Measurements from ENCODE around the gene CUTC. TPM values are rescaled to one million over a fixed set of nuclear protein-coding genes. Genes with fewer than 3 reads are reported as not detected.

Gene CUTC
- total RNA-seq, 4 donors from 2014 or later: 10.3 to 27.4 (median 15.1) TPM

- Histone ChIP-seq H3K9me3 (no peaks in the 10 kb centered on the region), H3K27me3 (no peaks in the 10 kb centered on the region), H3K4me3 (no peak within 1 kb of the TSS), H3K36me3 (no peaks in the 10 kb centered on the region), H3K4me1 (peaks cover 45% of the 10 kb centered on the region), H3K27ac (peak within 1 kb of the TSS; percentile 8)
- no peak for TF ChIP-seq EP300 (IDR thresholded peaks at IDR 0.05)
- TF ChIP-seq POLR2AphosphoS5 (IDR thresholded peaks at IDR 0.05): no peak
- TF ChIP-seq, protein P1, sequence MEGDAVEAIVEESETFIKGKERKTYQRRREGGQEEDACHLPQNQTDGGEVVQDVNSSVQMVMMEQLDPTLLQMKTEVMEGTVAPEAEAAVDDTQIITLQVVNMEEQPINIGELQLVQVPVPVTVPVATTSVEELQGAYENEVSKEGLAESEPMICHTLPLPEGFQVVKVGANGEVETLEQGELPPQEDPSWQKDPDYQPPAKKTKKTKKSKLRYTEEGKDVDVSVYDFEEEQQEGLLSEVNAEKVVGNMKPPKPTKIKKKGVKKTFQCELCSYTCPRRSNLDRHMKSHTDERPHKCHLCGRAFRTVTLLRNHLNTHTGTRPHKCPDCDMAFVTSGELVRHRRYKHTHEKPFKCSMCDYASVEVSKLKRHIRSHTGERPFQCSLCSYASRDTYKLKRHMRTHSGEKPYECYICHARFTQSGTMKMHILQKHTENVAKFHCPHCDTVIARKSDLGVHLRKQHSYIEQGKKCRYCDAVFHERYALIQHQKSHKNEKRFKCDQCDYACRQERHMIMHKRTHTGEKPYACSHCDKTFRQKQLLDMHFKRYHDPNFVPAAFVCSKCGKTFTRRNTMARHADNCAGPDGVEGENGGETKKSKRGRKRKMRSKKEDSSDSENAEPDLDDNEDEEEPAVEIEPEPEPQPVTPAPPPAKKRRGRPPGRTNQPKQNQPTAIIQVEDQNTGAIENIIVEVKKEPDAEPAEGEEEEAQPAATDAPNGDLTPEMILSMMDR (IDR thresholded peaks at IDR 0.05): no peak
- no peak for TF ChIP-seq POLR2A (IDR thresholded peaks at IDR 0.05)
- no peak for DNase-seq (ENCODE audit: low spot score in 2 of 2)
- WGBS: 70% methylated on average over 7 of the region's 7 CpGs
Measured at GRCh38 chr10:99782447-99783286, 50.6 kb downstream of the CUTC start, which contains the start of gene ABCC2. Gene ABCC2 (plus strand): TSS chr10:99782640. CDS start chr10:99782845, 205 bp downstream.

- no peak overlapping the region for H3K4me3 ChIP-seq
- WGBS: 60% methylated on average over 7 of the region's 7 CpGs
- no peak for DNase-seq (ENCODE audit: low spot score in 2 of 2)
- no peak overlapping the region for H3K27ac ChIP-seq
- TF ChIP-seq, protein P1 (IDR thresholded peaks at IDR 0.05): no peak
- no peak for TF ChIP-seq POLR2A (IDR thresholded peaks at IDR 0.05)
- no peak for TF ChIP-seq POLR2AphosphoS5 (IDR thresholded peaks at IDR 0.05)
- TF ChIP-seq EP300 (IDR thresholded peaks at IDR 0.05): no peak
- H3K36me3 ChIP-seq: no peaks in the 10 kb centered on the region
- no peaks in the 10 kb centered on the region for H3K9me3 ChIP-seq
- H3K27me3 ChIP-seq: no peaks in the 10 kb centered on the region
- H3K4me1 ChIP-seq: peaks cover 37% of the 10 kb centered on the region
Measured at GRCh38 chr10:99784016-99784726, 52.1 kb downstream of the CUTC start.

- Histone ChIP-seq H3K4me3 (no peak overlapping the region), H3K9me3 (no peaks in the 10 kb centered on the region), H3K27me3 (no peaks in the 10 kb centered on the region), H3K27ac (no peak overlapping the region), H3K4me1 (peaks cover 31% of the 10 kb centered on the region), H3K36me3 (no peaks in the 10 kb centered on the region)
- 78% methylated on average over 6 of the region's 6 CpGs for WGBS
- TF ChIP-seq POLR2AphosphoS5 (IDR thresholded peaks at IDR 0.05) (no peak), POLR2A (IDR thresholded peaks at IDR 0.05) (no peak)
- TF ChIP-seq, protein P1 (IDR thresholded peaks at IDR 0.05): no peak
- no peak for DNase-seq (ENCODE audit: low spot score in 2 of 2)
Measured at GRCh38 chr10:99784727-99785441, 52.9 kb downstream of the CUTC start.

GRCh38 chr10:99785646-99786045, 53.6 kb downstream of the CUTC start:
- Histone ChIP-seq H3K9me3 (no peaks in the 10 kb centered on the region), H3K36me3 (no peaks in the 10 kb centered on the region), H3K27ac (no peak overlapping the region), H3K4me1 (peaks cover 24% of the 10 kb centered on the region), H3K27me3 (no peaks in the 10 kb centered on the region), H3K4me3 (no peak overlapping the region)
- 97% methylated on average over 6 of the region's 6 CpGs for WGBS
- DNase-seq (ENCODE audit: low spot score in 2 of 2): no peak
- TF ChIP-seq EP300 (IDR thresholded peaks at IDR 0.05): no peak
- TF ChIP-seq, protein P1 (IDR thresholded peaks at IDR 0.05): no peak
- no peak for TF ChIP-seq POLR2AphosphoS5 (IDR thresholded peaks at IDR 0.05)
- TF ChIP-seq POLR2A (IDR thresholded peaks at IDR 0.05): no peak

All from suprapubic skin (tissue), 4 donors.